Camera-type eye (tissue), 1 donor: Measurements from ENCODE around the gene LAMC1. TPM values are rescaled to one million over a fixed set of nuclear protein-coding genes. Genes with fewer than 3 reads are reported as not detected.

Source experiments
- total RNA-seq: library from RNA; depleted of rRNA; stranded (reverse); fragments of >200 nt; gene quantifications from one replicate; pipeline ENCODE4 v1.2.3, GENCODE V29; 2014

The LAMC1 gene
- total RNA-seq, result 207 TPM

DNA sequence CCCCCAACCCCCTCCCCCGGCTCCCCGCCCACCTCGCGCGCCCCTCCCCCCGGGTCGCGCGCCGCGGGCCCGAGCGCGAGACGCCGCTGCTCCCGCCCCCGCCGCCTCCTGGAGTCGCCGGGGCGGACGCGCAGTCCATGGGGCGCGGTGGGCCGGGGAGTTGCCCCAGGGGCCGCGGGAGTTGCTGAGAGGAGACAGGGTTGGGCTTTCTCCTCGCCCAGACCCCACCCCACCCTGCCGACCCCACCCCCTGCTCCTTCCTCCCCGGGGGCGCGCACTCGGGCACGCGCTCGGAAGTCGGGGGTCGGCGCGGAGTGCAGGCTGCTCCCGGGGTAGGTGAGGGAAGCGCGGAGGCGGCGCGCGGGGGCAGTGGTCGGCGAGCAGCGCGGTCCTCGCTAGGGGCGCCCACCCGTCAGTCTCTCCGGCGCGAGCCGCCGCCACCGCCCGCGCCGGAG lies at the start of gene LAMC1:
LAMC1 (plus strand) TSS at position 275 of the 455 bp plus-strand sequence. CDS start 297 bp downstream, outside the sequence.

GRCh38 chr1:183185941-183186490 lies 162.8 kb downstream of the LAMC1 start, which contains the start of gene LAMC2:
LAMC2 (plus strand) TSS chr1:183186264; CDS start chr1:183186353, 89 bp downstream.

Other genes with a start within 250 kb of the LAMC1 start
- gene NPL, start 233.6 kb upstream of the LAMC1 start, total RNA-seq, result 5.4 TPM
- 271 TPM for gene DHX9, start 184.1 kb upstream of the LAMC1 start, total RNA-seq
- 0.33 TPM for gene SHCBP1L, start 70.3 kb upstream of the LAMC1 start, total RNA-seq
- 3.1 TPM for gene LAMC2, start 162.8 kb downstream of the LAMC1 start, total RNA-seq